HG03135 (cell line): ENCODE data around the gene ARHGAP6.
A peak's percentile ranks its signal among the peaks of the same experiment; 100 is the strongest.

Experiments
- ATAC-seq: cut with Tn5 transposase; IDR thresholded peaks from one replicate; pipeline ENCODE4 v1.9.1; 2021; ENCODE audit warnings: mild to moderate bottlenecking, moderate library complexity; ENCODE audit not compliant: unreplicated experiment

ARHGAP6 gene

DNA sequence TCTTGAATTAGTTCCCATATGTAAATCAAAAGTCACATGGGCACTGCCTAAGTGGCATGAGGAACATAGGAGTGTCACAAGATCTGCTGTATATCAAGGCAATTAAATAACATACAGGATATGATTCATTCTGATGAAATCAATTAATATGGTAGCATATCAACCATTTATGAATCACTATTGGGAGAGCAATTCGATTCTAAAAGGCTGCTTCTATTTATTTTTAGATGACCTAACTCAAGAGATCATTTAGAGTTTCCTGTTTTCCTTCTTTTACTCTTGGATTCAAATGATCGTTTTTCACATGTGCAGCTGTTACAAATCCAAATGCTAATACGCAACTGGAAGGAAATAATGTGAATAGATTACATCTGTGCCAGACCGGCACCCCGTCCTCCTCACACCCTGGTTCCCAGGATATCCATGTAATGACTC lies 472.7 kb downstream of the ARHGAP6 start:
- ATAC-seq = no peak

DNA sequence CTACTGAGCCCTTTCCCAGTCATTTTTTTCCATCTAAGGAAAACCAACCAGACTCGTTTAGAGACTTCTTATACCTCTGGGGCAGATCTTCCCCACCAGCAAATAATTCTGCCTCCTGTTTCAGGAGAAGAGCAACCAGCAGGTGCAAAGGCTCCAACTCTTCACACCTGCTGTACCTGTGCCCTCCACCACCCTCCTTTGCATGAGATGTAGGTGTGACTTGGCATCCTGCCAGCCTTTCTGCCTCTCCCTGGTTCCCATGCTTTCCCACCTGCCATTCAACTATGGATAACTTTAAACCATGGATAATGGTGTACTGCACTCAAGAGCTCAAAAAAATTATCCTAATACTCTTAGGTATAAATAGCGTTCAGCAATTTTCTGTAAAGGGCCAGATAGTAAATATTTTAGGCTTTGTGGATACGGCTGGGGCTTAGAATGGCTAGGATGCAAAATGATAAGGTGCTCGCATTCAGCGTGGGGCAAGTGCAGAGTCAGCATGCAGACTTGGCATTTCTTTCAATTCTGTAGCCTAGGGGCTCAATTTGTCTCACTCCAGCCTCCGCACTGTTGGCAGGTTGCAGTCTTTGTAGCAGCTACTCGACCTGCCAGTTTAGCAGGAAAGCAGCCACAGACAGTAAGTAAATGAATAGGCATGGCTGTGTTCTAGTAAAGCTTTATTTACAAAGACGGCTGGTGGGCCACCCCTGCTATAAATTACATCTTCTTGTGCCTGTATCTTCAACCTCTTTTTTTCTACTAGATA lies 474.8 kb downstream of the ARHGAP6 start:
- ATAC-seq = no peak

DNA sequence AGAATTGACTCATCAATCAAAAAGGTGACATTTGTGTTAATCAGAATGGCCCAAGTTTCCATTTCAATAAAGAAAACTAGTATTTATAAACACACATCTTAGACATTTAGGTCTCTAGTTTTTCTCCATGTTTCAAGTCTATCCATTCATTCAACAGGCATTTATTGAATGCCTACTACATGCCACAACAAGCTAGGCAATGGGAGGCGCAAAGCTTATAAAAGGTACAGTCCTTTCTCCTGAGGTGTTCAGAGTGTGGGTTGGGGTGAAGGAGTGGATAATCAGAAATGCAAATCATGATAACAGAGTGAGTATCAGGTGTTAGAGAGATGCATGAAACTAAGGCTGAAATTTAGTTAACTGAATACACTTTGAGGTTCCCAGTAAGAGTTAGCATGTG lies 476.6 kb downstream of the ARHGAP6 start:
- no peak for ATAC-seq

DNA sequence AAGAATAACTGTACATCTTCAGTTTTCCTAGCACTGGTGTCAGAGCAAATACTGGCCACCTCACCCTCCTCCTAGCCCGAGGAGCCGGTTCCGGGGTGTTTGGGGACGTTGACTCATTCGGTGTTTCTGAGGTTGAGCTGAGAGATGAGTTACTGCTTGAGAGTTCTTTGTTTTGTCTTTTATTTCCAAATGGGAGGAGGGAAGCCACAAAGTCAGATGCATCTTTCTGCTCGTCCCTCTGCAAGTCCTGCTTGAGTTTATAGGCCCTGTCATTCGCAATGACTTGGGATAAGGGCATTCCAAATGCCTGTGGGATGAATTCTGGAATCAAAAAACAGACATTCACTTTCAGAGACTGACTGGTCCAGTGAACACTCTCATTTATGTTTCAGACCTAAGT lies 477.1 kb downstream of the ARHGAP6 start:
- no peak for ATAC-seq

DNA sequence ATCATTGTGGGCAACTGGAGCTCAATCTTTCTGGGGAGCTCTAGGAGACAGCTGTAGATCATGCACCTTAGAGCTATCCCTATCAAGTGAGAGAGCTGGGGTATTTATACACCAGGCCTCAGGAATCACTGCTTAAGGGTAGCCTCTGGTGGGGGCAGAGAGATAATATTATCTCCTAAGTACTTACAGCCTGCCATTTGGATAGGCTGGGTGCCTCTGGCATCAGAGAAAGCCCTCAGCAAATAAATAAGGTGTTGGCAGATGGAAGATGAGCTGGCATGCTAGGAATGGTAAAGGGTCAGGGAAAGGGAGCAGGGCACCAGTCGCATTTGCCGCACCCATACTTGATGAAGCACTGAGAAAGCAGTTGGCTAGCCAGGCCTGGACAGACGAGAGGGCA lies 478.7 kb downstream of the ARHGAP6 start:
- ATAC-seq = no peak

DNA sequence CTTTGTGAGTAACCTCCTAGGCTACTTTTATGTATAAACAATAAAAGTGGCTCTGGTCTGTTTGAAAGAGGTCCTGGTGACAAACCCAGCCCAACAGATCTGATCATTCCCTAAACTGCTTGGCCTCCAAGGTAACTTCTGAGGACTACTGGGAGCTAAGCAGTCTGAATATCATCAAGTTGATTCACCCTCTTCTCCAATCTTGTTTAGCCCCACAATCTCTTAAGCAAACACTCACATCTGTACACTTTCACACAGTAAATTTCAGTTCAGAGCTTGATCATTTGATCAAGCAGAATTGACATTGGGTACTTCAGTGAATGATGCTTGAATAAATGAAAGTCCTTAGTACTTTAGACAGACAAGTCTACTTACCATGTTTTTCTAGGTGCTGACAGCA lies 479.9 kb downstream of the ARHGAP6 start:
- no peak for ATAC-seq

DNA sequence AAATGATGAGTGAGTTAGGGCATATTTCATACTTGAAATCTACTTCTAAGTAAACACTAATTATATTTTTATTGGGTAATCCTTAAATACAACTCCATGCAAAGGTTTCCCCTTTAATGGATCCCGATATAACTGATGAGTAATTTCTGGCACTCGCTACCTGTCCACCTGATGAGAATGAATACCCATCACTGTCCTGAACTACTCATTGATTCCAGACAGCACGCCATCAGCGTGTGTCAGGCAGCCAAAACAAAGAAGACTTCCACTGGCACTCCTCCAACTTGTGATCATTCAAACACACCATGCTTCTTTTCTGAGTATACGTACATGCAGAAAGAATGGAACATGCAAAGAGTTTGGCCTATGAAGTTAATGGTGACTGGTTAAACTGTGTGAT lies 485.1 kb downstream of the ARHGAP6 start:
- ATAC-seq = no peak

DNA sequence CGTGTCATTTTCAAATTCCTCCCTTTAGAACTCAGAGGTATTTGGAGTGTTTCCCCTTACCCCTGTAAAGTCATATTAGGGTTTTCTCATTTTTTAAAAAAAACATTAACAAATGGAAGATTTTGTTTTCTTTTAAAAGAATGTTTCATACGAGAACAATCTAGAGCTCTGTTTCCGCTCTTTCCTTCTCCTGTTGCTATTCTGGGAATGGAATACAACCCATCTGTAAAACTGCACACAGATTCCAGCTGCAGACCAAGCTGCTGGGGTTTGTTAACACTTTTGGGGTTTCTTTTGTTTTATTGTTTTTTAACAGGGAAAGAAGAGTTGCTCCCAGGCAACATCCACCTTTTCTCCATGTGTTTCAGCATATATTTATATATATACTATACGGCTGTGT lies 493.3 kb downstream of the ARHGAP6 start:
- no peak for ATAC-seq

DNA sequence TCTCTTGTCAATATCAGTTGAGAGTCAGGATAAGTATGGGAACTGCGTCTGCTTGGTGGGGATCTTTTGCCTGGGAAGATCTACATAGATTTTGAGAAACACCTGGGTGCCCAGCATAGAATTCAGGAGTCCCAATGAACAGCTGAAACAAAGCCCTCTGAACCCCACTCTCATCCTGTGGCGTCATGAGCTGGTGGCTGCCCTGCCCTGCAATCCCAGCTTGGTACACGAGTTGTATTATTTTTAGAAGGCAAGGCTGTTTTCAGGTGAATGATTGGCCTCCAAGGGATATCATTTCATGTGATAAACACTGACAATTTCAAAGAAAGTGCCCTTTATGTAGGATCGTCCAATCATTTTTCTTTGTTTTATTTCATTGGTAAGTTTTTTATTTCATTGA lies 493.8 kb downstream of the ARHGAP6 start:
- ATAC-seq = no peak

DNA sequence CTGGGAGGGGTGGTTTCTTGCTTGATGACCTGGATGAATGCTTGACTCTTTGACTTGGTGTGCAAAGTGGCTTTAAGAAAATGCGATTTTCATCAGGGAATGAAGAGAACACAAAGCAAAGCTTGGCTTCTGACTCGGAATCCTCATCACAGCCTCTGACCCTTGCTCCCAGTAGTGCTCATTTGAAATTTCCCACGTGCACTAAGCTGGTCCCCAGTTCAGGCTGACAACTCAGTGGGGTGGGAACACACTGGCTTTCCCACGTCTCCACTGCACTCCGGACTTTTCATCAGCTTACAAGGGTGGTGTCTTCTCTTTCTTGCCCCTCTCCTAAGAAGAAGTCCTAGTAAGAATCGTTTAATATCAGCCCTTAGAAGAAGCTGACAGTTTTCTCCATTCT lies 501.3 kb downstream of the ARHGAP6 start:
- no peak for ATAC-seq

DNA sequence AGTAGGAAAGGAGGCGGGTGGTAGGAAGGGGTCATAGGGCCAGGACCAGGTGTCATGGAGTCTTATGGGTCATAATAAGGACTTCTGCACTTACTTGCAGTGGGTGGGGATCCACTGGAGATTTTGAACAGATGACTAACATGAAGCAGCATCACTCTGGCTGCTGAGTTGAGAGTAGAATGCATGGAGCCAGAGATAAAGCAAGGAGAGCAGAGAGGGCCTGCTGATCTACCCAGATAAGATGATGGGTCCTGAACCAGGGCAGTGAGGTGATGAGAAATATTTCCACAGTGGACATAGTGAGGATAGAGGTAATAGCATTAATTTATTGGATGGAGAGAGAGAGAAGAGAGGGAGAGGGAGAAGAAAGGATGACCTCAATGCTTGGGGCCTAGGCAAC lies 506.6 kb downstream of the ARHGAP6 start:
- ATAC-seq = no peak

DNA sequence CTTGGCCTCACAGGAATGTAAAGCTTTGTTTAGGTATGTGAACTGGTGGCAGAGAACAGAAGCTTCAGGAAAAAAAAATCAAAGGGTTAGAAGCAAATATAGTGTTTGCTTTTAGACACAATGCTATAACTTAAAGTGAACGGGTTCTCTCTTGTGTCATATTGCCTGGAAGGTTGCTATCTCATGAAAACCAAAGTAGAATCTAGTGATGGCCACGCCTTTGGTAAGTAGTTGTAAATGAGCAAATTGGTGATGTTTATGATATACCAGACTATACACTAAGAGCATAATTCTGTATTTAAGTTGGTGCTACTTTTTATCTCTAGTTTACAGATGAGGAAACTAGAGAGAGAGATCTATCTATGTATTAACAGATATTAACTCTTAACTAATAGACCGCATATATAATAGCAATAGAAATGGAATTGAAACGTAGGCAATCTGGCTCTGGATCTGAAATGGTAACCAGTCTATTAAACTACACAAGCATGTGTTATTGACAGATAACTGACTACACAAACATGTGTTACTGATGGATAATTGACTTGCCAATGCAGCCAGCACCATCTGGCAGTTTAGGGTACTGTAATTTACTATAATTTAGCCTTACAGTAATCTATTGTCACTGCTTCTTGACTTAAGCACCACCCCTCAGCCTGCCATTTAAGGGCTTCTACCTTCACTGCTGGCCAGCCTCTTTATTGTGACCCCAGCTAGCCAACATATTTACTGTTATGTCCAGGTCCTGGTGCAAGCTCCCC lies 513.7 kb downstream of the ARHGAP6 start:
- no peak for ATAC-seq

DNA sequence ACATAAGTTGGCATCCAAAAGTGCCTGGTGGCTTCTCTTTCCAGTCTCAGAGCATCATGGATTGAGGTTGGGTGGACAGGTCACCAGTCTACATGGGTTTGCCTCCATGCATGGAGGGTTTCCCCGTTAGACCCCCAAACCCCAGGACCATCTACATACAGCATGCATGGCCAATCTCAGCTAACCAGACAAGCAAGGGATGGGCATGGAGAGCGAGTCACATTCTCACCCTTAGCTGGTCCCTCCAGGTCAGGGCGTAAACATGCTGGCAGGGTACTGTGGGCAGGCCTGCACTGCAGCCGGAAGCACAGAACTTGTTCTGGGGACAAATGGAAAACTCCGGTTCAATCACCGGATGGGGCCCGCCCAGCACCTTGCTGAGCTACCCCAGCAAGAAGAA lies 517.3 kb downstream of the ARHGAP6 start:
- no peak for ATAC-seq

DNA sequence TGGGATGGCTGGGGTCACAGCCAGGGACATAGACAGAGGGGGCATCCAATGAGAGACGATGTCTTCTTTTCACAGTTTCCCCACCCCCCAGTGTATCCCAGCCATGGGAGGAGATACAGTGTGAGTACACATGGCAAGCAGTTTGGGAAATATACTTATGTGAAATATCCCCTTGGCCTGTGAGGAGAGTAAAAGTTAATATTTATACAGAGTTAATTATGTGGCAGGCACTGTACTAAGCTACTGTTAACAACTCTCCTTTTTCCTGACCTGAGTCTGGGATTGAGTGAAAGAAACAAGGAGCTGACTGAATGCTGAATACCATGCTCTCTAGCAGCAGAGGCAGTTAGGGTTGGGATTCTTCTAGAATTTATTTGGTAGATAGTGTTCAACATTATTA lies 519.3 kb downstream of the ARHGAP6 start:
- no peak for ATAC-seq

DNA sequence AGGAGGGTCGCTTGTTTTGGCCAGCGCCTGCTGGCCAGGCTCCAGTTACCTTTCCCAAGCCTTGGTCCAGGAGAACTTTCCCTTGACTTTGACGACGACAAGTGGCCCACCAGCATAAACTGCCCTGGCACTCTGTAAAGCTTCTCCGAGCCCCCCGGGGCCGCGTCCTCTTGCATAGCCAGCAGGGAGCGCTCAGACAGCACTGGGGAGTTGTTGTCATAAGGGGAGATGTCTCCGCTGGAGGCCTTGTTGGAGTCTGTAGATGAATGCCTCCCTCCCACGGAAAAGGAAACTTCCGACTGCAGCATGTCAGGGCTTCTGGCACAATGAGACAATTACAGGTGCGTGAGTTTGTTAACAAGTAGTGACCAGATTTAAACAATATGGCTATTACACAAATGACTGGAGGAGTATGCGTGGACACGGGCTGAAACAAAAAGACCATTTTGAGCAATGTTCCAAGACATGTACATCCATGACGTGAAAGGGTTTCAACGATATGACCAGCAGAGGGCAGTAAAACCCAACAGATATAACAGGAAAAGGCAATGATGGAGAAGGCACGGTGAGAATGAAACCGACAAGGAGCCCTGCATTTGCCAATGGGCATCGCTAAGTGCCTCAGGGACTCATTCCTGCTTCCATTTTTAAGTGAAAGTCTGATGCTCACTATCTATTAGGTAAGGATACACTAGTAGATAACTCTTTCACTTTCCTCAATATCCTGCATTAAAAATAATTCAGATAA lies 521.6 kb downstream of the ARHGAP6 start:
- ATAC-seq = peak; percentile 83

DNA sequence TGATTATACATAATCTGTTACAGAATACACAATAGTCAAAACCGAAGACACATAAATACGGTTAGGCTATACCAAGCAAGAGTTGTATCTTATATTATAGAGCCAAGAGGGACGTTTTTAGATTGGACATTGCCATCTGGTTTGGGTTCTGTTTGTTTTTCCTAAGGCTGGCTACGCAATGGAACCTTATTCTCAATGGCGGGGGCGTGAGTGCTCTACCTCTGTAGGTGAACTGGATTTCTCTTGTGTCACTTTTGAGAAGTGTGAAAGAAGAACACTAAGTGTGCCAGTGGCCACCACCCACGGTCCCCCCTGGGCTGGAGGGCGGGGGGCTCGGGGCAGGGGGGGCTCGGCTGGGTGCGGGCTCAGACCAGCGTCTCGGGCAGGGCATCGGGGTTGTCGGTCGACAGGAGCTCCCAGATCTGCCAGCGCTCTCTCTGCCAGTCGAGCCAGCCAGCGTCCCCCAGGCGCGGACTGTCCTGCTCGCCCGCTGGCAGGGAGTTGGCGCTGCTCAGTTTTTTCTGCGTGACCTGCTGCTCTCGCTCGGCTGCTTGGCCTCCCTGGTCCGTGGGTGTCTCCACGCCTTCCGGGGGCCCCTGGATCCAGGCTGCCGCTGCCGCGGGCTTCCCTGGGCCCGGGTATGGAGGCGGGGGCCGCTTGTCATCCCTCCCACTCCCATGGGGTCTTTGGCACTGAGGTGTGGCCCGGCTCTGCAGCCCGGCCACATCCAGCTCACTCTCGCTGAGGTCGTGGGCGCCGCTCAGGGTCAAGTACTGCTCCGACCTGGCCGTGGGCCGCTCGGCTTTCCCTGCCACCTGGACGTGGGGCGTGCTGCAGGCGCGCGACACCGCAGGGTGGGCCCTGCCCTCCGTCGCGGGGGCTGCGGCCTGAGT lies 527.0 kb downstream of the ARHGAP6 start:
- ATAC-seq = no peak

DNA sequence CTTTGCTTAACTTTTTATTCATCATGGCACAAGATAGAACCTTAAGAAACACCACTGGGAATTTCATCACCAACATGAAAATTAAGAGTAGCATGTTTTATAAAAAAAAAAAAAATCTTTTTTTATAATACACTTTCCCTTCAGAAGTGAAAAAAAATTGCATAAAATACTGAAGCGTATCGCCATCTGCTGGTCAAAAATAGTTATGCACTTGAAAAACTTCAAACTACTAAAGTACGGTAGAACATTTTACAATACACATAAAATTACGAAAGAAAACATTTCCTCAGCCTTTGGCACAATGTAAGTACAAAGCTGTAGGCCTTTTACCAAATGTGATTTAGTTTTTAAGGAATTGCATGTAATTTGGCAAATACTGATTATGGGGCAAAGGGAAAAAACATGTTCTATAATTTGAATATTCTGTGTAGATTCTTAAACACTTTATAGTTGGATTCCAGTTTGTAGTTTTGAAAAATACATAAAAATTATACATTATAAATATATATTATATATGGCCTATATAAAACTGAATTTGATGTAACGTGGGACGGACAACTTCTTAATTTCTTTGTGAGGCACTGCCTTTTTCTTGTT lies 528.1 kb downstream of the ARHGAP6 start:
- ATAC-seq = no peak

DNA sequence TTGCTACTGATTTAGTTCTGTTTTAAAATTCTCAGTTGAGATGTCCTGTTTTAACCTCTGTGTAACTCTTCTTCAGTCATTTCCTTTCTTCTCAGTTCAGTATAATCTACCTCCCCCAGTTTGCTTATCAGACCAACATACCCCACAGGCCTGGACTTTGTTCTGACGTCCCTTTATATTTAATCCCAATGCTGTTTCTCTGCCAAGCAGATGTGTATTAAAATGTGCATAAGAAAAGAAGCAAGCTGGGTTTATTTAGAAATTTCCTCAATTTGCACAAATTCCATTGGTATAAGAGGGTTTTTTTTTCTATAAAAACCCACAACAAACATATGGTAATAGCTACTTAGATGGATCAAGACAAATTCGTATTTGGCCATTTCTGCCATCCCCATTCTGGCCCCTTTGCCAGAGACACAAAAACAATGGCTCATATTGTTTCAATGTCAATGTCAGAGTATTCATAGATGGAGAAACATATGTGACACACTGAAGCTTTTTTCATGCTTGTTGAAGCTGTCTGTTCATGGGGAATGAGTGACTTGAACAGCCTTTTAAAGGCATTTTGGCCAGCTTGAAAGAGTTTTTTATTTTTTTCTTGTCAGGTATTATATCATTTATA lies 530.0 kb downstream of the ARHGAP6 start:
- ATAC-seq = no peak

DNA sequence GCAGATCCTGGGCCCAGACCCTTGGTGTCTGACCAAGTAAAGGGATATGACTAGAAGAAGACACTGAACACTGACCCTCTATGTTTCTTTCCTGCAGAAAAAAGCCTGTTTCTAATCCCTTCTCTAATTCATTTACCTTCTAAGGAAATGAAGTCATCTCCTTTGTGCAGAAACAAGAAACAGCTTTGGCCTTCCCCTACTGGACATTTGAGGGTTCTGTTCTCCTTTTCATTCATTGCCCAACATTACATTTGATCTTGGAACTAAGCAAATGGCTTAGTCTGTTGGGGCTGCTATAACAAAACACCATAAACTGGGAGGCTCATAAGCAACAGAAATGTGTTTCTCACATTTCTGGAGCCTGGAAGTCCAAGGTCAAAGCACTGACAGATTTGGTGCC lies 534.6 kb downstream of the ARHGAP6 start:
- ATAC-seq = no peak

DNA sequence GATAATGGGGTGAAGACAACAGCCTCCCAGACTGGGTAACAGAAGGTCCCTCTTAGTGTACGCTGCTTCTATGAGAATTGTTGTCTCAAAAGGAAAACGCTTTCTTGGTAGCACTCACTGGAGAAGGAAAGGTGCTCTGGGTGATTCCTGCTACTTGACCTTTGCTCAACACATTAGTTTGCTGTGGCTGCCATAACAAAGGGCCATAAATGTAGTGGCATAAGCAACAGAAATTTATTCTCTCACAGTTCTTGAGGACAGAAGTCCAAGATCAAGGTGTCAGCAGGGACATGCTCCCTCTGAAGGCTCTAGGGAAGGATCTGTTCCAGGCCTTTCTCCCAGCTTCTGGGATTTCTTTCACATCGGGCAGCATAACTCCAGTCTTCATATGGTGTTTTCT lies 535.6 kb downstream of the ARHGAP6 start:
- ATAC-seq = no peak
